22Rv1 (cell line): ENCODE measurements around the gene ENAH.

ENCODE experiments used
- CTCF ChIP-seq: fragments of 450-650 bp; IDR thresholded peaks from 2 replicates; pipeline ENCODE4 v1.5.1; 2017; ENCODE audit warnings: mild to moderate bottlenecking
- ZFX ChIP-seq: fragments of 450-650 bp; IDR thresholded peaks from 2 replicates; pipeline ENCODE4 v1.6.1; 2017; ENCODE audit warnings: antibody characterized with exemption, borderline replicate concordance

- no peak for TF ChIP-seq CTCF
- TF ChIP-seq ZFX, result no peak
These were observed 31.8 kb upstream of the ENAH start for GRCh38 chr1:225684741-225685140.
